ENCODE results near the gene SGK1. TPM values are rescaled to one million over a fixed set of nuclear protein-coding genes. Genes with fewer than 3 reads are reported as not detected.
"Not testable (repeated sequence)": the region's sequence is repeated elsewhere in the genome, so short reads cannot be mapped to it uniquely, and the experiment has no call there.

The SGK1 gene
- polyA plus RNA-seq, 1 of the 3 experiments (the other 2 are of a cell fraction): 440 TPM

DNA sequence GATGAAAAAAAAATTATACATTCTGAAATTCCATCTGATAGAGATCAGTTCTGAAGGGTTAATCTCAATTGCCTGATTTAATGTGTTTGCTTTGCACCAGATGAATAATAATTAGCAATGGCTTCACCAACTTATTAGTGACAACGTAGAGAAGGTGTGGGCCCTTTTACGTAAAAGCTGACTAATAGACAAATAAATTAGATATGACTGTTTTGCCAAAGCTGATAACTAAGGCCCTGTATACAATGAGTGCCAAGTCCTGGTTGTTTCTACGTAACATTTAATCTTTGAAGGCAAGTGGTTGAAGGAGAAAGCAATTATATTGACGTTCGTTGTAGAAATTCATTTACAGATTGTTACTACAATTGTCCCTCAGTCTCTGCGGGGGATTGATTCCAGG lies 10.8 kb downstream of the SGK1 start:
- Histone ChIP-seq H3K4me3 (ENCODE audit: low read depth in 2 of 2, low read length in 1 of 2) (no peak overlapping the region), H3K27ac (ENCODE audit: low read depth in 2 of 2, low read length in 1 of 2) (no peak overlapping the region), H3K9me3 (no peaks in the 10 kb centered on the region), H3K79me2 (ENCODE audit: insufficient read depth) (no peaks in the 10 kb centered on the region), H3K4me1 (ENCODE audit: control insufficient read depth in 1 of 2, insufficient read depth in 2 of 2, low read depth in 1 of 2, low read length in 1 of 2) (no peaks in the 10 kb centered on the region), H3K9ac (no peak overlapping the region), H3F3A (replicated peaks; ENCODE audit: insufficient read depth) (peaks cover 3% of the 10 kb centered on the region), H3K27me3 (ENCODE audit: insufficient read depth) (no peaks in the 10 kb centered on the region), H3K9me2 (no peaks in the 10 kb centered on the region), H4K20me1 (ENCODE audit: insufficient read depth) (no peaks in the 10 kb centered on the region), H3K4me2 (no peak overlapping the region), H2AFZ (ENCODE audit: low read depth) (no peak overlapping the region), H3K36me3 (replicated peaks in 1 of 2; ENCODE audit: control insufficient read depth in 1 of 2, insufficient read depth in 2 of 2, low read length in 1 of 2) (no peaks in the 10 kb centered on the region)
- POLR2A ChIA-PET: no interaction called here
- WGBS (ENCODE audit: low lambda C conversion rate): 89% methylated on average over 6 of the region's 6 CpGs
- CTCF ChIA-PET: interaction anchor here (1.1 to 1.3 kb wide), 3 partner anchors 11 to 576 kb away, joined by 3 to 4 read pairs (median 3); partner anchors contain the start of gene SGK1
- no peak for DNase-seq
- TF ChIP-seq GABPA (IDR thresholded peaks at IDR 0.05; ENCODE audit: low read depth): no peak
- TF ChIP-seq YY1 (IDR thresholded peaks at IDR 0.05; ENCODE audit: low read depth): no peak
- TF ChIP-seq, protein P1, sequence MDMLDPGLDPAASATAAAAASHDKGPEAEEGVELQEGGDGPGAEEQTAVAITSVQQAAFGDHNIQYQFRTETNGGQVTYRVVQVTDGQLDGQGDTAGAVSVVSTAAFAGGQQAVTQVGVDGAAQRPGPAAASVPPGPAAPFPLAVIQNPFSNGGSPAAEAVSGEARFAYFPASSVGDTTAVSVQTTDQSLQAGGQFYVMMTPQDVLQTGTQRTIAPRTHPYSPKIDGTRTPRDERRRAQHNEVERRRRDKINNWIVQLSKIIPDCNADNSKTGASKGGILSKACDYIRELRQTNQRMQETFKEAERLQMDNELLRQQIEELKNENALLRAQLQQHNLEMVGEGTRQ (IDR thresholded peaks at IDR 0.05; ENCODE audit: borderline replicate concordance, low read depth, low read length): no peak
- TF ChIP-seq POLR2AphosphoS5 (IDR thresholded peaks at IDR 0.05; ENCODE audit: low read depth, low read length): no peak
- no peak for TF ChIP-seq TCF12 (IDR thresholded peaks at IDR 0.05)
- TF ChIP-seq NFIC (IDR thresholded peaks at IDR 0.05; ENCODE audit: borderline replicate concordance): no peak

DNA sequence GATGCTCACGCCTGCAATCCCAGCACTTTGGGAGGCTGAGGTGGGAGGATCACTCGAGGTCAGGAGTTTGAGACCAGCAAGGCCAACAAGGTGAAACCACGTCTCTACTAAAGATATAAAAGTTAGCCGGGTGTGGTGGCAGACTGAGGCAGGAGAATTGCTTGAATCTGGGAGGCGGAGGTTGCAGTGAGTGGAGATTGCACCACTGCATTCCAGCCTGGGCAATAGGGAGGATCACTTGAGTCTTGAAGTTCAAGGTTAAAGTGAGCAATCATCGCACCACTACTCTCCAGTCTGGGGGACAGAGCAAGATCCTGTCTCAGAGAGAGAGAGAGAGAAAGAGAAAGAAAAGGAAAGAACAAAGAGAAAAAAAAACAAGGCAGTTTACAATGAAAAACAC lies 13.5 kb downstream of the SGK1 start:
- H3K4me3 ChIP-seq (ENCODE audit: low read depth in 2 of 2, low read length in 1 of 2); H3K9me2 ChIP-seq; H3K79me2 ChIP-seq (ENCODE audit: insufficient read depth); CTCF ChIA-PET; H3K9ac ChIP-seq; H3K9me3 ChIP-seq; H3K27ac ChIP-seq (ENCODE audit: low read depth in 2 of 2, low read length in 1 of 2); H4K20me1 ChIP-seq (ENCODE audit: insufficient read depth); POLR2A ChIA-PET; H3K27me3 ChIP-seq (ENCODE audit: insufficient read depth); H2AFZ ChIP-seq (ENCODE audit: low read depth); DNase-seq; H3F3A ChIP-seq (replicated peaks; ENCODE audit: insufficient read depth); H3K4me1 ChIP-seq (ENCODE audit: control insufficient read depth in 1 of 2, insufficient read depth in 2 of 2, low read depth in 1 of 2, low read length in 1 of 2); H3K36me3 ChIP-seq (replicated peaks in 1 of 2; ENCODE audit: control insufficient read depth in 1 of 2, insufficient read depth in 2 of 2, low read length in 1 of 2); H3K4me2 ChIP-seq: not testable (repeated sequence)
- 78% methylated on average over 6 of the region's 6 CpGs for WGBS (ENCODE audit: low lambda C conversion rate)

DNA sequence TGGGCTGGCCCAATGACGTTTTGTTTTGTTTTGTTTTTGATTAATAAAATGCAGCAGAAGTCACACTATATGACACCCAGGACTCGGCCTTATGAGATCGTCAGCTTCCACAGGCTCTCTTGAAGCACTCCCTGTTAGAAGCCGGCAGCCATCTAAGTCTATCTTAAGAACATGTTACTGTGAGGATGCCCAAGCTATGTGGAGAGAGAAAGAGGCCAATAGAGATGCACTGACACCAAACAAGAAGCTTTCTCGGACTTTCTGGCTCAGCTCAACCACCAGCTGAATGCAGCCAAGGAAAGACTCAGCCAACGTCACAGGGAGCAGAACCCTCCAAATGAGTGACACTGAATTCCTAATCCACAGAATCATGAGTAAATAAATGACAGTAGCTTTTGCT lies 14.0 kb downstream of the SGK1 start:
- CTCF ChIA-PET: no interaction called here
- Histone ChIP-seq H3K4me3 (ENCODE audit: low read depth in 2 of 2, low read length in 1 of 2) (no peak overlapping the region), H3K9me2 (no peaks in the 10 kb centered on the region), H3K9ac (no peak overlapping the region), H3K4me2 (no peak overlapping the region), H3K4me1 (ENCODE audit: control insufficient read depth in 1 of 2, insufficient read depth in 2 of 2, low read depth in 1 of 2, low read length in 1 of 2) (no peaks in the 10 kb centered on the region), H3K27ac (ENCODE audit: low read depth in 2 of 2, low read length in 1 of 2) (no peak overlapping the region), H3K79me2 (ENCODE audit: insufficient read depth) (no peaks in the 10 kb centered on the region), H3F3A (replicated peaks; ENCODE audit: insufficient read depth) (peaks cover 4% of the 10 kb centered on the region), H2AFZ (ENCODE audit: low read depth) (no peak overlapping the region), H4K20me1 (ENCODE audit: insufficient read depth) (no peaks in the 10 kb centered on the region), H3K36me3 (replicated peaks in 1 of 2; ENCODE audit: control insufficient read depth in 1 of 2, insufficient read depth in 2 of 2, low read length in 1 of 2) (no peaks in the 10 kb centered on the region), H3K27me3 (ENCODE audit: insufficient read depth) (no peaks in the 10 kb centered on the region), H3K9me3 (no peaks in the 10 kb centered on the region)
- POLR2A ChIA-PET: no interaction called here
- no peak for DNase-seq
- no peak for TF ChIP-seq YY1 (IDR thresholded peaks at IDR 0.05; ENCODE audit: low read depth)
- TF ChIP-seq, protein P2, sequence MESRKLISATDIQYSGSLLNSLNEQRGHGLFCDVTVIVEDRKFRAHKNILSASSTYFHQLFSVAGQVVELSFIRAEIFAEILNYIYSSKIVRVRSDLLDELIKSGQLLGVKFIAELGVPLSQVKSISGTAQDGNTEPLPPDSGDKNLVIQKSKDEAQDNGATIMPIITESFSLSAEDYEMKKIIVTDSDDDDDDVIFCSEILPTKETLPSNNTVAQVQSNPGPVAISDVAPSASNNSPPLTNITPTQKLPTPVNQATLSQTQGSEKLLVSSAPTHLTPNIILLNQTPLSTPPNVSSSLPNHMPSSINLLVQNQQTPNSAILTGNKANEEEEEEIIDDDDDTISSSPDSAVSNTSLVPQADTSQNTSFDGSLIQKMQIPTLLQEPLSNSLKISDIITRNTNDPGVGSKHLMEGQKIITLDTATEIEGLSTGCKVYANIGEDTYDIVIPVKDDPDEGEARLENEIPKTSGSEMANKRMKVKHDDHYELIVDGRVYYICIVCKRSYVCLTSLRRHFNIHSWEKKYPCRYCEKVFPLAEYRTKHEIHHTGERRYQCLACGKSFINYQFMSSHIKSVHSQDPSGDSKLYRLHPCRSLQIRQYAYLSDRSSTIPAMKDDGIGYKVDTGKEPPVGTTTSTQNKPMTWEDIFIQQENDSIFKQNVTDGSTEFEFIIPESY (IDR thresholded peaks at IDR 0.05; ENCODE audit: borderline replicate concordance, low read depth): no peak
- TF ChIP-seq NFIC (IDR thresholded peaks at IDR 0.05; ENCODE audit: borderline replicate concordance): no peak
- TF ChIP-seq, protein P3, sequence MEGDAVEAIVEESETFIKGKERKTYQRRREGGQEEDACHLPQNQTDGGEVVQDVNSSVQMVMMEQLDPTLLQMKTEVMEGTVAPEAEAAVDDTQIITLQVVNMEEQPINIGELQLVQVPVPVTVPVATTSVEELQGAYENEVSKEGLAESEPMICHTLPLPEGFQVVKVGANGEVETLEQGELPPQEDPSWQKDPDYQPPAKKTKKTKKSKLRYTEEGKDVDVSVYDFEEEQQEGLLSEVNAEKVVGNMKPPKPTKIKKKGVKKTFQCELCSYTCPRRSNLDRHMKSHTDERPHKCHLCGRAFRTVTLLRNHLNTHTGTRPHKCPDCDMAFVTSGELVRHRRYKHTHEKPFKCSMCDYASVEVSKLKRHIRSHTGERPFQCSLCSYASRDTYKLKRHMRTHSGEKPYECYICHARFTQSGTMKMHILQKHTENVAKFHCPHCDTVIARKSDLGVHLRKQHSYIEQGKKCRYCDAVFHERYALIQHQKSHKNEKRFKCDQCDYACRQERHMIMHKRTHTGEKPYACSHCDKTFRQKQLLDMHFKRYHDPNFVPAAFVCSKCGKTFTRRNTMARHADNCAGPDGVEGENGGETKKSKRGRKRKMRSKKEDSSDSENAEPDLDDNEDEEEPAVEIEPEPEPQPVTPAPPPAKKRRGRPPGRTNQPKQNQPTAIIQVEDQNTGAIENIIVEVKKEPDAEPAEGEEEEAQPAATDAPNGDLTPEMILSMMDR (IDR thresholded peaks at IDR 0.05): no peak
- TF ChIP-seq, protein P4, sequence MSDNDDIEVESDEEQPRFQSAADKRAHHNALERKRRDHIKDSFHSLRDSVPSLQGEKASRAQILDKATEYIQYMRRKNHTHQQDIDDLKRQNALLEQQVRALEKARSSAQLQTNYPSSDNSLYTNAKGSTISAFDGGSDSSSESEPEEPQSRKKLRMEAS (IDR thresholded peaks at IDR 0.05; ENCODE audit: low read depth): no peak
- TF ChIP-seq RFX5 (IDR thresholded peaks at IDR 0.05; ENCODE audit: low read length): no peak
- no peak for TF ChIP-seq GATA2 (CRISPR knock-in tag; IDR thresholded peaks at IDR 0.05)
- TF ChIP-seq TCF12 (IDR thresholded peaks at IDR 0.05): no peak
- TF ChIP-seq EP300 (IDR thresholded peaks at IDR 0.05; ENCODE audit: borderline replicate concordance in 1 of 2, low read depth in 1 of 2, low read length in 1 of 2): no peak
- TF ChIP-seq POLR2AphosphoS5 (IDR thresholded peaks at IDR 0.05; ENCODE audit: low read depth, low read length): no peak
- TF ChIP-seq, protein P5, sequence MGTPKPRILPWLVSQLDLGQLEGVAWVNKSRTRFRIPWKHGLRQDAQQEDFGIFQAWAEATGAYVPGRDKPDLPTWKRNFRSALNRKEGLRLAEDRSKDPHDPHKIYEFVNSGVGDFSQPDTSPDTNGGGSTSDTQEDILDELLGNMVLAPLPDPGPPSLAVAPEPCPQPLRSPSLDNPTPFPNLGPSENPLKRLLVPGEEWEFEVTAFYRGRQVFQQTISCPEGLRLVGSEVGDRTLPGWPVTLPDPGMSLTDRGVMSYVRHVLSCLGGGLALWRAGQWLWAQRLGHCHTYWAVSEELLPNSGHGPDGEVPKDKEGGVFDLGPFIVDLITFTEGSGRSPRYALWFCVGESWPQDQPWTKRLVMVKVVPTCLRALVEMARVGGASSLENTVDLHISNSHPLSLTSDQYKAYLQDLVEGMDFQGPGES (IDR thresholded peaks at IDR 0.05; ENCODE audit: low read depth, low read length): no peak
- no peak for TF ChIP-seq ELF1 (IDR thresholded peaks at IDR 0.05)
- no peak for TF ChIP-seq NRF1 (IDR thresholded peaks at IDR 0.05; ENCODE audit: low read depth, low read length)
- TF ChIP-seq RXRA (IDR thresholded peaks at IDR 0.05; ENCODE audit: borderline replicate concordance, low read depth): no peak
- TF ChIP-seq RAD21 (IDR thresholded peaks at IDR 0.05; ENCODE audit: low read length): no peak
- 88% methylated on average over 6 of the region's 6 CpGs for WGBS (ENCODE audit: low lambda C conversion rate)

Measured in SK-N-SH (cell line).